HS-5 (cell line): Measurements from ENCODE around the gene ERN2.

ENCODE experiments used
- DNase-seq: peaks from one replicate; pipeline ENCODE4 v3.0.0-alpha.2; 2012; ENCODE audit warnings: low read depth

ERN2 gene

GRCh38 chr16:23640615-23640930, 72.4 kb downstream of the ERN2 start:
- no peak for DNase-seq
